HG02678 (cell line): ENCODE data around the gene KLK6.

ENCODE experiments used
- ATAC-seq: cut with Tn5 transposase; IDR thresholded peaks from one replicate; pipeline ENCODE4 v1.9.1; 2021; ENCODE audit warnings: mild to moderate bottlenecking, moderate library complexity; ENCODE audit not compliant: unreplicated experiment

KLK6 gene

DNA sequence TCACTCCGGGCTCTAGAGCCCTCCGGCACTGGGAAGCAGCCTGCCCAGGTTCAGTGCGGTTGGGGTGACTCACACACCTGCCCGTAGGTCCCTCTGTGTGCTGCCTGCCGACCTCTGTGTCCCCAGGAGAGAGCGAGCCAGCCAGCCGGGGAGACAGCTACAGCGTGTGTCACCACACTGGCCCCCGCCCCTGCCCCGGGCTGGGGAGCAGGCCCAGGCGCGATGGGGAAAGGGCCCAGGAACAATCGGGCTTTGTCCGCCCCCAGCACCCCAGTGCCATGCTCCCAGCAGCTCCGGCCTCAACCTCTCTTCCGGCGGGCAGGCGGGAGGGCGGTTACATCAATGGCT, at the start of gene KLK6:
KLK6 (minus strand) TSS at position 179 of the 348 bp plus-strand sequence. CDS start 1,487 bp downstream, outside the sequence.
- ATAC-seq: no peak

DNA sequence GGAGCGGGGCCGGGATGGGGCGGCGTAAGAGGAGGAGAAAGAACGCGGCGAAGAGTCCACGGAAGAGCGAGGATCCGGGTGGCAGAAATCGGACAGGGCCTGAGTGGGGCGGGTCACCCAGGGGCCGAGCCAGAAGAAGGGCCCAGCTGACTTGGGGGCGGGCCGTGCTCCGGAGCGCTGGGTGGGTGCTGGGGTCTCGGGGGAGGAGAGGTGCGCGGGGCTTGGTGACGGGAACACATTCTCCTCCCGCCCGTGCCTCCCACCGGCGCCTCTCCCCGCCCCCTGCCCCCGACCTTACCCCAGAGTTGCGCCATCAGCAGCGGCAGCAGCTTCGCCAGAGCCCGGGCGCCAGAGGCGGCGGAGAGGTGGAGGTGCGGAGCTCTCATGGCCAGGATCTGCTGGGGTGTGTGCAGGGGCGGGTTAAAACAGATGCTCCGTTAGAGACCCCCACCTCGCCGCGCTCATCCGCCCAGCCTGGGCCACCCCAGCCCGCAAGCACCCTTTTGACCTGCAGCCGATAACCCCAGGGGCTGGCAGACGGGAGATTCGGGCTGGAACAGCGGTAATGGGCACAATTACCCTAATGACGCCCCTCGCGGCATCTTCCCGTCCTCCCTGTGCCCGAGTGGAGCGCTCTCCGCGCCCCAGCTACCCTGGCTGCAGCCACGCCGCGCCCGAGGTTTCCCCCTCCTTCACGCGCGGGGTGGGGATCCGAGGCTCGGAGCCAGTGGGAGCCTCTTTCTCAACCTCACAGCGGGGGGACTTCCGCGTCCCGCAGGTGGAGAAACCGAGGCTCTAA, 49.6 kb upstream of the KLK6 start:
- no peak for ATAC-seq

DNA sequence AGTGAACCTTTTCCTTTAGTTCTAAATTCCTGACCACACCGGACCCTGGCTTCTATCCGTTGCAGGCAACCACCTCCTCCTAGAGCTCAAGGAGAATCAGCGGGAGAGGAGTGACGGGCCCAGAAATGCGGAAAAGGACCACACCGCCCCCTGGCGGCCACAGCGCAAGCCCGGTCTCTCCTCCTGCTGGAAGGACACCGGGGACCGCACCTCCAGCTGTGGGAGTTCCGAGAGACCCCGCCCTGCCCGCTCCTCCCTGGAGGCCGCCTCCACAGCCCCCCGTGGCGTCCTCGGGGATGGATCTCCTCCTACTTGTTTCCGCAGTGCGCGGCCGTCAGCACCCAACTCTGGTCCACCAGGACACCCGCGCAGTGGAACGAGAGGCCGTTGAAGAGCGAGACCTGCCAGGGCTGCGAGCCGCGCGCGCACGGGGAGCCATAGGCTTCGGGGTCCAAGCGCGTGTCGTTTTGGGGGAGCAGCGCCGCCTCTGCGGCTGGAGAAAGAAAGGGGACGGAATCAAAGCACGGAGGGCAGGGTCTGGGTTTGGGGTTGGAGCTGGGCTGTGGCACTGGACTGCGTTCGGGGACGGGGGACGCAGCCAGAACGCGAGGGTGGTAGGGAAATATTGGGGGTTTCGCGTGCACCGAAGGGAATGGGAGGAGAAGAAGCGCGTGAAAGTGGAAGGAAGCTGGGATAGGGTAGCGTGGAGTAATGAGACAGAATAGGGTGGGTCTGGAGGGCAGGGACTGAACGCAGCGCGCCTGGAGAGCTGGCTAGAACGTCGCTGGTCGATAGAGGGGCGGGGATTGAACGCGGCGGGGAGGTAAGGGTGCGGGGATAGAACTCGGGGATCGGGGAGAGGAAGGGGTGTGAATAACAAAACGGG, 47.6 kb upstream of the KLK6 start:
- ATAC-seq: no peak

DNA sequence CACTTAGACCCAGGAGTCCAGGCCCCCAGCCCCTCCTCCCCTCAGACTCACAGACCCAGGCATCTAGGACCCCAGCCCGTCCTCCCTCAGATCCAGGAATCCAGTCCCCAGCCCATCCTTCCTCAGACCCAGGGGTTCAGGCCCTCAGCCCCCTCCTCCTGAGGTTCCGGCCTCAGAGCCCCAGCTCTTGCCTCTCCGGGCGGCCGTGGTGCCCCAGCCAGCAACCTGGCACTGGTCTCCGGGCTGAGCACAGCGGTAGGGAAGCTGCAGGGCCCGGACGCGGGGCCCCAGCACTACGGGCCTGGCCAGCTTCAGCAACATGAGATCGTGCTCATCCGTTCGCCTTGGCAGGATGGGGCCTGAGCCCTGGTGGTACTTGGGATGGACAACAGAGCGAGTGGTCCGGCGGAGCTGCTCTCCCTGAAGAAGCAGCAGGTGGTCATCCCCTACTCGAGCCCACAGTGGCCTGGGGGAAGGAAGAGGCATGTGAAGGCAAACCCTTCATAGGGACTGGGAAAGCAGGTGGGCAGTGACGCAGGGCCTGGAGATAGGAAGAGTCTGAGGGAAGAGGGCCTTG, 46.4 kb upstream of the KLK6 start:
- no peak for ATAC-seq

DNA sequence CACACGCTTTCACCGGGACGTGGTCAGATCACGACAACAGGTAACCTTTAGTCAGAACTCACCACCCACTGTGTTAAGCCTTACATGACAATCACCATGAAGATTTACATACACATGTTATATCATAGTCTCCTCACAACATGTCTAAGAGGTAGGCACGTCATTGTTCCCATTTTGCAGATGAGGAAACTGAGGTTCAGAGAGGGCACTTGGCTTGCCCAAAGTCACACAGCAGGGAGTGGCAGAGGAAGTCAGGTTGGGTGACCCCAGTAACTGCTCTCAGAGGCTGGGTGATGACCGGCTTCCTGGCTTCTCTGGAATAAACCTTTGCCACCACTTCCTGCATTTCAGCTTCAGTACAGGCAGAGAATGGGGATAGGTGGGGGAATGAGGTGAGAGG, 44.9 kb upstream of the KLK6 start:
- no peak for ATAC-seq

DNA sequence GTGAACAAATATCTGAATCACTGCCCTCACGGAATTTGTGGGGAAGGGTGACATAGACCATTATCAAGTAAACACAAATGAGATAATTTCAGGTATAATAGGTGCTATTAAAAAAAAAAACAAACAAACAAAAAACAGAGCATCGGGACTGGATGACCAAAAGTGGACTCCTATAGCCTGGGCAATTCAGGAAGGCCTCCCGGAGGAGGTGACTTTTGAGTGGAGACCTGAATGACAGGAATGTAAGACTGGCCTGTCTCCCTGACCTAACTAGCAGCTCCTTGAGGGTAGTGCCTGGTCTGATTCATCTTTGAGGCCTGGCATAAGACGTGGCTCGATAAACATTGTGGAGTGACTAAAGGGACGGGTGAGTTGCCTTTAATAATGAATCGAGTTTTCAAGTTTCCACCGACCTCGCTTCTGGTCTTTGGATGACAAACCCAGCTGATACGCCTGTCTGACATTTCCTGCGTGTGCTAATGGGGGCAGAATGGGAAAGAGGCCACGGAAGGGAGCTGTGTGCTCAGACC, 43.3 kb upstream of the KLK6 start:
- no peak for ATAC-seq

DNA sequence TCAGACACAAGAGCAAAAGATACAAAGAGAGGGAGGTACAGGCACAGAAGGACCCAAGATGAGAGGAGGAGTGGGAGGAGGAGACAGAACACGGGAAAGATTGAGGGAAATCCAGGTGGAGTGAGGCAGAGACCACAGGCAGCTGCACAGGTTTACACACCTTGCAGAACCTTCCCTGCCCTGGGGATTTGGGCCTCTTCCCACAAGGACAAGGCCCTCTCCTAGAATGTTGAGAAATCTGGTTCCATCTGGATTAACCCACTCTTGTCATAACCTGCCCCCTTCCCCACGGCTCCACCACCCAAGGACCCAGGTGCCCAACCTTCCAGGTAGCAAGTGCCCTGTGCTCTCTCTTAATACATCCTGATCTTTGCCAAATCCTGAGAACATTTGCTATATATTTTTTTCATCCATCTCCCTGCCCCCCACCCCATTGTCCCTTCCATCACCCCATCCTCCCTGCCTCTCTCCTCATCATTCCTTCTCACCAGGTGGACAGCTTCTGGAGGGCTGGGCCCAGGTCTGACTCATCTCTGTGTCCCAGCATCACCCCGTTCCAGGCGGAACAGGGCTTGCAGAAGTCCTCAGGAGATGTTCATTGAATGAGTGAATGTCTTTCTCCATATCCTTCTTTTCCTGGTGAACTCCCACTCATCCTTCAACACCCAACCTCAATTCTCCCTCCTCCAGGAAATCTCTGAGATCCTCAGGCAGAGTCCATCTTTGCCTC, 40.8 kb upstream of the KLK6 start:
- no peak for ATAC-seq

DNA sequence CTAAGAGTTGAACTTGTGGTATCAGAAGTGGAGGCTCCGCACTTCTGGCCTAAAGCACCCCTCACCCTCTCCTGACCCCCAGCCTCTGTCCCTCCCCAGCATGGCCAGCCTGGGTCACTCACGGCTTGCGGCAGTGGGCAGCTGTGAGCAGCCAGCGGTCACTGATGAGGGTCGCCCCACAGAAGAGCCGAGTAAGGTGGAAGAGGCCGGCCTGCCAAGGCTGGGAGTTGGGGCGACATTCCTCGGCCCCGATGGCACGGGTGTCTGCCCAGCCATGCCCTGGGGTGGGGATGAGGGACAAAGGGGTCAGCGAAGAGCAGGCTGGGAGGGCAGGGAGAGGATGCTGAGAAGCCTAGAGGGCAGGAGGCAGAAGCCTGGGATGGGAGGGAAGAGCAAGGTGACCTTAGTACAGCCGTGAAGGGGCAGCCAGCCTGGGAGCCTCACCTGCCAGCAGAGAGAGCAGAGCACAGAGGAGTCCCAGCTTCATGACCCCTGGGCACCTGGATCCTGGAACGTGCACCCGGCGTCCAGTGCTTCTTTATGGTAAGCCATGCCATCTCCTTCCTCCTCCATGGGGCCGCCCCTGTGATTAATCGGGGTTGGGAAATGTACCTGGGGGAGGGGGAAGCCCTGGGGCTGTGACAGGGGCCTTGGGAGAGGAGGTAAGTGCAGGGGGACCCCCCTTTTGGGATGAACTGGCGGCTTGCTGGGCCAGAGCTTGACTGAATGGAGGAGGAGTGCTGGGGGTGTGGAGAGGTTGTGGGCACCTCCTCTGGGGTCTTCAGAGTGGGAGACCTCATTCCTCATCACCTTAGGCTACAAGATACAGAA, 39.9 kb upstream of the KLK6 start:
- ATAC-seq: no peak

DNA sequence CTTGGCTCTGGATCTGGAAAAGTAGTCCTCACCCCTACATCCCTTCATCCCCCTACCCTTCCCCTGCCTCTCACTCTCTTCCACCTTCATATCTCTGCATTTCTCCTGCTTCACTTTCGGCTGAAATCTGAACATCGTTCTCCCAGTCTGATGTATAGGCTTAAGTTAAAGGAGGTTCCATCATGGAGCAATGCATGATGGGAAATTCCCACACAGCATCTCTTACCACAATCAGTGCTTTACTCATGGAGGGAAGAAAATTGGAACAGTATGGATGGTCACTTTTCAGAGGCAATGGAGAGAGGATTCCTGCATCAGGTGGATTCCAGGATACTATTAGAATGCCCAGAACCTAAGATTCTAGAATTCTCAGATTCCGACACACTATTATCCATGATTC, 38.1 kb upstream of the KLK6 start:
- ATAC-seq: no peak

DNA sequence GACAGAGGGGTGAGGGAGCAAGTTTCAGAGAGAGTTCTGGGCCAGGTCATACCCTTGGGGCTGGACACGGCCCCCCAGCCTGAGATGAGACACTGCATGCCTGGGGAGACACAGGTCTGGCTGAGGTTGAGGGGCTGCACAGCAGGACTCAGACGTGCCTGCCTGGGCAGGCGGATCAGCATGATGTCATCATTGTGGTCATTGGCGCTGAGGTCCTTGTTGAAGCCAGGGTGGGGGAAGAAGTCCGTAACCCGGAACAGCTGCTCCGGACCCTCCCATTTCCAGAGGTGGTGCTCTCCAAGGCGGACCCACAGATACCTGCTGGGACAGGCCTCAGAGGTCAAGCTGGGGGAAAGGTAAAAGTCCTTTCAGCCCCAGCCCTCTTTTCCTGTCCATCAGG, 37.0 kb upstream of the KLK6 start:
- no peak for ATAC-seq

DNA sequence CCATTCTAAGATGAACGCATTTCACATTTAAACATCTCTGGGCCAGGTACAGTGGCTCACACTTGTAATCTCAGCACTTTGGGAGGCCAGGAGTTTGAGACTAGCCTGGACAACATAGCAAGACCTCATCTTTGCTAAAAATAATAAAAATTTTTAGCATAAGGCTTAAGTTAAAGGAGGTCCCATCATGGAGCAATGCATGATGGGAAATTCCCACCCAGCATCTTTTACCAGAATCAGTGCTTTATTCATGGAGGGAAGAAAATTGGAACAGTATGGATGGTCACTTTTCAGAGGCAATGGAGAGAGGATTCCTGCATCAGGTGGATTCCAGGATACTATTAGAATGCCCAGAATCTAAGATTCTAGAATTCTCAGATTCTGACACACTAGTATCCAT, 35.9 kb upstream of the KLK6 start:
- no peak for ATAC-seq

DNA sequence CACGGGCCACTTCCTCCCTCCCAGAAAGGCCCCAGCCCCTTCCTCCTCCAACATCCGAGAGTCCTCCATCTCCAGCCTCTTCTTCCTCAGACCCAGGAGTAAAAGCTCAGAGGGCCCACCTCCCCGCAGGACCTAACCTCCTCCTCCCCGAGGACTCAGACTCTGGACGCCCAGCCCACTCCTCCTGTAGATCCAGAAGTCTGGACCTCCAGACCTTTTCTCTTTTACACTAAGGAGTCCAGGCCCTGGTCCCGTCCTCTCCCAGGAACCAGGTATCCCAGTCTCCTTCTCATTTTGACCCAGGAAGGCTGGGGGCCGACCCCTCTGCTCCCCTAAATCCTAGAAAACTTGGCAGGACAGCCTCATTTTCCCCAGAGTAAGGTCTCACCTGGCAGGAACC, 33.9 kb upstream of the KLK6 start:
- ATAC-seq: no peak

DNA sequence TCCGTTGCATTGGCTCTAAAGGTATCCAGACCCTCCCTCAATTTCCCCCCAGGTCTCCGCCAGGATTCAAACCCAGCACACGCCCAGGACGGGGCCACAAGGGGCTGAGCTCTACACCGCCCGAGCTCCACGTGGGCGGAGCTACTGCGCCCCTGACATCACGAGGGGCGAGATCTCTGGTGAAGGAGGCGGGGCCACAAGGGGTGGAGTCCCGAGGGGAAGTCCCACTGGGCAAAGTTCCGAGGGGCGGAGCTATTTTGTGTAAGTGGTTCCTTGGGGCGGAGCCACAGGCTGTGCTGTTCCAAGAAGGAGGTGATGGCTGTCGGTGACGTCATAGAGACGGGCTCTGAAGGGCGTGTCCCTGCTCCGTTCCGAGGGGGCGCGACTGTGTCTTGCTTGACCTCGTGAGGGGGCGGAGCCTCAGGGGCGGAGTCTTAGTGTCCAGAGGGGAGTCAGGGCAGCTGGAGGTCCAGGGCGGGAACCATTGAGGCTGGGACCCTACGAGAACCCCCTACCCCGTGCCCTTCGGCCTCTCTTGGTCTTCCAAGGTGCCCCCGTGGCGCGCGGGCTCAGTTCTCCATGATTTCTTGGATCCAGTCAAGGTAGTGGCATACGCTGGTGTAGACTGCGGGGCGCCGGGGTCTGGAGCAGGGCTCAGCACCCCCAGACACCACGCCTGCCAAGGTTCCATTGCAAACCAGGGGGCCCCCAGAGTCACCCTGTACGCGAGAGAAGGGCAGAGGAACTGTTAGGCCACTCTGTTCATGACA, 33.3 kb upstream of the KLK6 start:
- ATAC-seq: no peak

DNA sequence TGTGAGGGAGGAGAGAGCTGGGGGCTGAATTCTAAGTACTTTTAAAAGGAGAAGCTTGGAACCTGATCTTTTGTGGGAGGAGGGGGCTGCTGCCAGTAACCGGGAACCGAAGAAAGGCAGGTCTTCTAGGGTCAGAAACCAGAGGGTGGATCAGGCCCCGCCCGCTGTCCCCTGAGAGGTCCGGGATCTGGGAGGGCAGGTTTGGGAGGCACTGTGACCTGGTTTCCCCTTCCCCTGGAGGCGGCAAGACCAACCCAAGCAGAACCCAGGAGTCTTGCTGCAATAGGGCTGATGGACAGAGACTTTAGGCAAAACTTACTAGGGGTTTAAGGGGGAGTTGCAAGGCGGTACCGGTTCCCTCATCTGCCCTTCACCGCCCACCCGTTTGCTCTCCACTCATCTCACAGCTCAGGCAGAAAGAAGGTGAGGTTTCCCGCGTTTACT, 32.7 kb upstream of the KLK6 start:
- ATAC-seq: no peak

DNA sequence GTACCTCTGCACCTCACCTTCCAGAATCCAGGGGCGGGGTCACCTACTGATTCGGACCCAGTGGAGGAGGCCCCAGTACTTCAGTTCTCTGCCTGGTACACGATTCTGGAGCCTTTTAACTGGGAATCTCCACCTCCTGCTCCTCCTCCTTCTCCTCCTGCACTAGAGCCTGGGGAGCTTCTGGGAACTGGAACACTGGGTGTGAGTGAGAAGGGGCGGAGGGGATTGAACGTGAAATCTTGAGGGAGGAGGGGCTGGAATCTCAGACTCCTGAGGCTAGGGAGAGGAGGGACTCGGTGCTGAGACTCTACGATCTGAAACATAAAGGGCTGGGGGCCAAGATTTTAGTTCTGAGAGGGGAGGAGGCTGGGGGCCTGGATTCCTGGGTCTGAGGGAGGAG, 32.1 kb upstream of the KLK6 start, which contains the start of gene KLK8:
KLK8 (minus strand) TSS at position 90 of the 400 bp plus-strand sequence. CDS start 437 bp downstream, outside the sequence.
- ATAC-seq: no peak

DNA sequence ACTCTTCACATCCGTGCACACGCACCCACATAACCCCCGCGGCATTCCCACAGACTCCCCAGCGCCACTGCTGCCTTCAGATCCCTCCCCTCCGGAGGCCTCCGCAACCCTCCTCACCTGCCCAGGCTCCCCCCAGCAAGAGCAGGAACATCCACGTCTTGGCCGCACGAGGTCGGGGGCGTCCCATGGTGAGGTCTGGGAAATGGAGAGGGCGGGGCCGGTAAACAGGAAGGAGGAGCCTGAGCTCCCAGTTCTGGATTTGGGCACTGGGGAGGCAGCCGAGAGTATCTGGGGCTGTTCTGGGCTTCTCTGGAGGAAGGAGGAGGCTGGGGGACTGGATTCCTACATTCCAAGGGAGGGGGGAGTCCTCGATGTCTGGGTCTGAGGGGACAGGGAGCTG, 31.6 kb upstream of the KLK6 start:
- ATAC-seq: no peak

DNA sequence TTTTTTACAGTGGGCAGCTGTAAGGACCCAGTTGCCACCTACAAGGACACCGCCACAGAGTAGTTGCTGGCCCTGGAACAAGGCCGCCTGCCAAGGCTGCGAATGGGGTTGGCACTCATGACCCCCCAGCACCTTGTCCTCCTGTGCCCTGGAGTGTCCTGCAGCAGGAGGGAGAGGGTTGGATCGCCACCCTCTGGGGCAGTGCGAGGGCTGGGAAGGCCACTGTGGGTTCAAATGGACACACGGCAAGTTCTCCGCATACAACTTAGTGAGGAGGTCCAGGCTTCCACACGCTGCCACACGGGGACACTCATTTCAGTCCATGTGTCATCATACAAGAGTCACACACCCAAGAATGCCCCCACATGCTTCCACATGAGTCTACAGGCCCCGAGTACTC, 31.0 kb upstream of the KLK6 start:
- no peak for ATAC-seq

DNA sequence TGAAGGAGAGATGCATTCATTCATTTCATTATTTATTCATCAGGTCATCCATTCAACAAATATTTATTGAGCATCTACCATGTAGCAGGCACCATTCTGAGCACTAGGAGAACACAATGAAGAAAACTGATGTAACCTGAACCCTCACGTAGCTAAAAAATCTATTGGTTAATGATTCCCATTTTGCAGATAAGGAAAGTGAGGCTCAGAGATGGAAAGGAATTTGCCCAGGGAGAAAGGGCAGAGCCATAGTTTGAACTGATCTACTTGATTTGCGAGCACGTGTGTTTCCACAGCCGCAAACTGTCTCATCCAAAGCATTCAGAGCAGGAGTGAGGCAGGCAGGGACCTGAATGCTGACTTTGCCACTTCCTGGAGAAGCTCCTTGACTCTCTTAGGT, 29.3 kb upstream of the KLK6 start:
- no peak for ATAC-seq

DNA sequence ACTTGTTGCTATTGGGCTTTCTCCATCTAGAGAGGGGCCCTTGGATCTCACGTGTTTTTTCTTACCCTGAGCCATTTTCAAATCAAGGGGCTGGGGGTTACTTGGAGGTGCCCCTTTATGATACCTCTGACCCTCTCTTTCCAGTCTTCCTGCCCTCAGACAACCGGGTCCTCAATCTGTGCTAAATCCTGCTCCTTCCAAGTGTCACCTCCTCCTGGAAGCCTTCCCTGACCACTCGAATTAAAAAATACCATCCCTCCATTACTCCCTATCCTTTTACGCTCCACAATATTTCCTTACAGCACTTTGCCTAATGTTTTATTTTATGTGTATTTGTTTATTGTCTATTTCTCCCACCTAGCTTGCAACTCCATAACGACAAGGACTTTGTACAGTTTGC, 28.7 kb upstream of the KLK6 start:
- ATAC-seq: no peak
